Activated naive CD4-positive, alpha-beta T cell (primary cell): ENCODE measurements around the gene AQP12A.
"Not testable (repeated sequence)": the region's sequence is repeated elsewhere in the genome, so short reads cannot be mapped to it uniquely, and the experiment has no call there.

Experiments
- DNase-seq, 4 experiments: peaks; one replicate each; lab custom pipeline; 2025; lab: John Stamatoyannopoulos, UW

Gene AQP12A

DNA sequence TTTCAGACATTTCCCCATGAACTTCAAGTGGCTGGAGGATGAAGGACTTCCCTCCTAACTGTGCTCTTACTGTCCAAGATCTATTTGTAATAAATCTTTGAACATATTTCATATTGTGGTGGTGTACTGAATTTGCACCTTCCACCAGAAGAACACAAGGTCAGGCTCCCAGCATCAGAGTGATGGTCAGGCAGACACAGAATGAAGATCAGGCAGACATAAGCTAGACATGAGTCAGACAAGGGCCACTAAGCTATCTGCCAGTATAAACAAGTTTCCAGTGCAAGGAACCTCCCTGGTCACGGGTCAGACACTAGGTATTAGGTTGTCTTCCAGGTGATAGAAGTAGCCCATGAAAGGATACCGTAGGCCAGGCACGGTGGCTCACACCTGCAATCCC lies 29.0 kb upstream of the AQP12A start:
- DNase-seq = no peak

DNA sequence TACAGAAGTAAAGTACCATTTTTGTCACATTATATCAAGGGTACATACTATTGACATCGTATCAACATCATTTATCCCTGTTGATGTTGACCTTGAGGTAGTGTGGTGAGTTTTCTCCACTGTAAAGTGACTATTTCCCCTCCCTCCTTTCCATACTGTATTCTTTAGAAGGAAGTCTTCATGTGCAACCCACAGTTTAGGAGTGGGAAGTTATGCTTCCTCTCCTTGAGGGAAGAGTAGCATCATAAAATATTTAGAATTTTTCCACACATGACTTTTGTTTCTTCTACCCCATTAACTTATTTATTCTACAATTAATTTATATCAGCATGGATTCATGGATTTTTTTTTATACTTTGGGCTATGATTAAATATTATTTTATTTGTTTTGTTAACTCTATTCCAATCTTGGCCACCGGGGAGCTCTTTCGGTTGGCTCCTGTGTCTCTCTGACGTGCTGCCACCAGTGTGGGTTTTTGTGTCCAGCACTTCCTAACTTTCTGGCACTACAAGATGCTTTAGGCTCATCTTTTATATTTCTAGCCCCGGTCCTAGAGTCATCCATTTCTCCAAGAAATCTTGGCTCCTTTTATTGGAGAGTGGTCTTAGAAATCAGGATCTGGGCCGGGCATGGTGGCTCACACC lies 28.0 kb upstream of the AQP12A start:
- no peak for DNase-seq

- DNase-seq = no peak
These were observed 27.0 kb upstream of the AQP12A start for GRCh38 chr2:240664622-240665021.

GRCh38 chr2:240670402-240670801 lies 21.3 kb upstream of the AQP12A start:
- DNase-seq = no peak

DNA sequence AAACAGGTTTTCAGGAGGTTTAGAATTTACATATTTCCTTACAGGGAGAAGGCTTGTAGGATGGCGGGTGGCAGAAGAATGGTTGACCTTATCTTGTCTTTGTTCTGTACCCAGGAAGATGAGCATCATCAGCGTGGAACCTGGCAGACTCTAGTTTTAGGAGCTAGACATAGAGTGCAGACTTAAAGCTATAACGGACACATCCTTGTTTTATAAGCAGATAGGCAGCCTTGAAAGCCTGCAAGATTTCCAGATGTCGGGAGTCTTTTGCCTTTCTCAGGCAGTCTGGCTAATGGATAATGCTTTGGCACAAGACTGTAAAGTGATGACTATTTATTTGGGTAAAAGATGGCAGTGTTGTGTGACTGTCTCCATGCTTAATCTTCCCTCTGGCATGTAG lies 20.7 kb upstream of the AQP12A start:
- no peak for DNase-seq

DNA sequence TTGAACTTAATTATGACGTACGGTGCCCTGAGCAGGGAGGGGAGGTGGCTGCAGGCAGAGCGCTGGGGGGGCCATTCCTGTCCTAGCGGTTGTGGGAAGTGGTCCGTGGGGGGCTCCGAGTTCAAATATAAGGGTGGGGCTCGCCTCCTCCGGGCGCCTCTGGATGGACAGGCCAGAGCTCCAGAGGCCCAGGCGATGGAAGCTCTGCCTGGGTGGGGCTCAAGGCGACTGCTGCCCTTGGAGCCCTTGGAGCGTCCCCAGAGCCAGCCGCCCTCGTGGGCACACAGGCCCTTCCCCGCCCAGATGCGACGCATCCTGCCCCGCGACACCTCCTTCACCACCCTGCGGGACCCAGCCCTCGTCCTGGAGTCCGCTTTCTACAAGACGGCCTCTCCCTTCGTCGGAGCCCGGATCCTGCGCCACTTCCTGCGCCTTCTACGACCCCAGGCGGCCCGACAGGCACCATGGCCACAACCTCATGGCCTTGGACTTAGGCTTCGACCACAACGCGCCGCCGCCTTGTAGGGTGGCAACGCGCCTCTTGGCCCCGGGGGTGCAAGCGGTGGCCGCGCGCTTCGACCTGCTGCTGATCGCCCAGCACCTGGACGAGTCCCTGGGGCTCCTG lies 19.5 kb upstream of the AQP12A start:
- DNase-seq = no peak

DNA sequence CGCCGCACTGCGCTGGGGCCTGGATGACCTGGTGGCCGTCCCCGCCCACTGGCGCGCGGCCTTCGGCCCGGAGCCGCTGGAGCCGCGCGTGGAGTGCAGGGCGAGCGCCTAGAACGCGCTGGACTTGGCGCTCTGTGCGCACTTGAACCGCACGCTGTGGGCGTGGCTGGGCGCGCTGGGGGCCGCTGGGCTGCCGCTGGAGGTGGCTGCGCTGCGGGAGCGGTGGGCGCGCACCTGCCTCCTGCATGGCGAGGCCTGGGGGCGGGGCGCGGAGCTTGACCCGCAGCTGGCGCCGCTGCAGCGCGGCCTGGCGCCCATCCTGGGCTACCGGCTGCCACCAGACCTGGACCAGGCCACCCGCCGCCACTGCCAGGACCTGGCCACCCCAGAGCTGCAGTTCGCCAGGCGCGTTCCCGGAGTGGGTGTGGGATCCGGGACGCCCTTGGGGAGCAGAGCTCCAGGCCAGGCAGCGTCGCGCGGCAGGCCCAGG lies 18.9 kb upstream of the AQP12A start:
- no peak for DNase-seq

DNA sequence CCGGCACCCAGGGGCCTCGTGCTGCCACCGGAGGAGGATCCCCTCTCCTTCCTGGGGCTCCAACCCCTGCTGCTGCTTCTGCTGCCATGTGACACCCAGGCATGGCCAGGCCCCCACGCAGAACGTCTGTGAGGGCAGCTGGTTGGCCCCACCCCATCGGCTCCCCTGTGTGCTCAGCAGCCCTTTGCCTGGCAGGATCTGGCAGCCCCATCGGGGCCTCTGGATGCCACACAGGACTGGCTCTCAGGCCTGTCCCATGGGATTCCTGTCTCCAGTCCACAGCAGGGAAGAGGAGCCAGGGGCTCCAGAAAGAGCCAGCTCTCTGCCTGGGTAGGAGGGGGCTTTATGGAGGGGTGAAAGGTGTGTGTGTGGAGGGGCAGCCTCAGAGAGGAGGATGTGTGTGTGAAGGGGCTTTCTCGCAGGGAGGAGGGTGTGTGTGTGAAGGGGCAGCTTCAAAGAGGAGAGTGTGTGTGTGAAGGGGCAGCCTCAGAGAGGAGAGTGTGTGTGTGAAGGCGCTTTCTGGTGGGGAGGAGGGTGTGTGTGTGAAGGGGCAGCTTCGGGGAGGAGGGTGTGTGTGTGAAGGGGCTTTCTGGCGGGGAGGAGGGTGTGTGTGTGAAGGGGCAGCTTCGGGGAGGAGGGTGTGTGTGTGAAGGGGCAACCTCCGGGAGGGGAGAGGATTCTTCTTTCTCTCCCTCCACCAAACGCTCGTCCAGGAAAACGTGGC lies 17.0 kb upstream of the AQP12A start:
- not testable (repeated sequence) for DNase-seq

- DNase-seq = not testable (repeated sequence)
These were observed 16.3 kb upstream of the AQP12A start for GRCh38 chr2:240675345-240675744.

DNA sequence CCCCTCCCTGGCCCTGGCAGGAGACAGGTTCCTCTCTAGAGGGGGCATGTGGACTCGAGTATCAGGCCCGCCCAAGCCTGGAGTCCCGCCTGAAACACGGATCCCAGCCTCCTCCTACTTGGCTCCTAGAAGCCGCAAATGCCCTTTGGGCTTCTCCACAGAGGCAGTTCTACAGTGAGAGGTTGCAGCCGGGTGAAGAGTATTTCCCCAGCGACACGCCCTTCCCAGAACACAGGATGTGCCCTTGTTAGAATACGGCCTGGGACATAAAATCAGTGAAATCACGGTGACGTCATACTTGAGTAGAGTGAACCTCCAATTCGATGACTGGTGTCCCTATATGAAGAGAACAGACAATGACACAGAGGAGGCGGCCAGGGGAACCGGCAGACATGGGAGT lies 13.6 kb upstream of the AQP12A start:
- DNase-seq = not testable (repeated sequence)

- DNase-seq = not testable (repeated sequence)
These were observed 12.8 kb upstream of the AQP12A start for GRCh38 chr2:240678909-240679308.

DNA sequence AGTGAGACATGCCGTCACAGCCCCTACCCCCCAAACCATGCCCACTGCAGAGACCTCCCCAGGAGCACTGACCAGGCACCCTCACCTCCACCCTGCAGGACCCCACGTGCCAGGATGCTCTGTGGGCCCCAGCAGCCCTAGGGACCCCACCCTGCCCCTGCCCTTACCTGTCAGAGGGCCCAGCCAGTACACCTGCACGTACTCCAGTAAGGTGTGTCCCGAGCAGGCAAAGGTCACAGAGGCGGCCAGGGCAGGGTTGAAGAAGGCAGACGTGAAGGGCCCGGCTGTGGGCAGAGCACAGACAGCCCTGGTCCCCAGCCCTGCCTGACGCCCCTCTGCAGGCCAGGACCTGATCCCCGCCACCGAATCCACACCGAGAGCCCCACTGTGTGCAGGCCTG lies 11.5 kb upstream of the AQP12A start:
- DNase-seq = not testable (repeated sequence)

DNA sequence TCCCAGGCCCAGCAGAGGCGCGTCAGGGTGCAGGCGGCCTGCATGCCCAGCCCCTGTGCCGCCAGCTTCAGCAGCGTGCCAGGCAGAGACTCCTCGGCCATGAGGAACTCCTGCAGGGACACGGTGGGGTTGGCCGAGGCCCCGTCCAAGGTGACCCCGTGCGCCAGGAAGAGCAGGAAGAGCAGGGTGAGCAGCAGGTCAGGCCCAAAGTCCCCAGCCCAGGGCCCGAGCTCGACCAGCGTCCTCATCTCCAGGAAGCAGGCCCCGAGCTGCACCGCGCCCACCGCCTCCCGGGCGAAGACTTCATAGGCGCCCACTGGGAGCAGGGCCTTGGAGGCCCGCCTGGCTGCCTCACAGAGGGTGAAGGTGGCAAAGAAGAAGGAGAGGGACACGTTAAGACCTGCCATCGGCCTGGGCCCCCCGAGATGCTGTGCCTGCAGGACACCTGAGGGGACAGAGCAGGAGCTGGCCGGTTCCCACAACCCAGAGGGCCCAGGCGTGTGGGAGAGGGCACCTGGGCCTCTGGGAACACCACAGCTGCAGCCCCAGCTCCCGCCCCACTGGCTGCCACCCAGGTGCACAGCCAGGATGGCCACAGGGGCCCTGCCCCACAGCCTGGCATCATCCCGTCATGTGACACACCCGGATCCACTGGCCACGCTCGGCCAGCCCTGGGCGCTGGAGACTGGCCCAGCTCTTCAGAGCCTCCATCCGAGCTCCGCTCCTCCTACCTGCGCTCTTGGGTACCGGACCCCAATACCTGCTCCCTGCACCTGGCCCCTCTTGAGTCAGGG lies 9.0 kb upstream of the AQP12A start, which contains the start of gene AQP12B:
TSS of gene AQP12B (minus strand) at position 455 of the 794 bp plus-strand sequence. CDS start at position 407, 48 bp downstream.
- DNase-seq = not testable (repeated sequence)

GRCh38 chr2:240683329-240683979 lies 8.2 kb upstream of the AQP12A start:
- DNase-seq = not testable (repeated sequence)

DNA sequence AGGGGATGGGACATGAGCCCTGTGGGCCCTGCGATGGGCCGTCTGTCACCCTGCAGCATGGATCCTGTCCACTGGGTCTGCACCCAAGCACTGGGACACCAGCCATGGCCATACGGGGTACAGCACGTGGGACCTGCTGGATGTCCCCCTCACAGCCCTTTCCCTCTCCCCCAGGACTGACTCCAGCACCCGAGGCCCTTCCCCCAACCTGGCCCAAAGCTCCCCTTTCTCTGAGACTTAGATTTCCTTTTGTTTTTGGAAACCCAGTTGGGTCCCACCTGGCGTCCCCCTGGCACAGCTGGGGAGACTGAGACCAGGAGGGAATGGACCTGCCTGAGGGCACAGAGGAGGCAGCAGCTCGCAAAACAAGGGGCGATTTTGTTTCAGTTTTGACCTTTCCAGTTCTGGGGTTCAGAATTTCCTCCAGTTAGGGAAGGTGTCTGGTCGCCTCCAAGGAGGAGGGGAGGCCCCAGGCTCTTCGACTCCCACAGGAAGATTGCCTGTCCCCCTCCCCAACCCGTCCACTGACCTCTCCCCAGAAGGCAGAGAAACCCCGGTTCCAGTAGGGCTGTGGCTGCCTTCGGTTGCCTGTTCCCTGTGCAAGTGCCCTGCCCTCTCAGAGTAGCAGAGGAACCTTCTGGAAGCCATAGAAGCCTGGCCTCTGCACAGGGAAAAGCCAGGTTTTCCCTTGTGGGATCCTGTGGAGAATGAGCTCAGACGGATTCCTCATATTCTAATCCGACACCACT lies 7.5 kb upstream of the AQP12A start:
- DNase-seq = not testable (repeated sequence)

- no peak for DNase-seq
These were observed 5.8 kb upstream of the AQP12A start for GRCh38 chr2:240685771-240686371.

DNA sequence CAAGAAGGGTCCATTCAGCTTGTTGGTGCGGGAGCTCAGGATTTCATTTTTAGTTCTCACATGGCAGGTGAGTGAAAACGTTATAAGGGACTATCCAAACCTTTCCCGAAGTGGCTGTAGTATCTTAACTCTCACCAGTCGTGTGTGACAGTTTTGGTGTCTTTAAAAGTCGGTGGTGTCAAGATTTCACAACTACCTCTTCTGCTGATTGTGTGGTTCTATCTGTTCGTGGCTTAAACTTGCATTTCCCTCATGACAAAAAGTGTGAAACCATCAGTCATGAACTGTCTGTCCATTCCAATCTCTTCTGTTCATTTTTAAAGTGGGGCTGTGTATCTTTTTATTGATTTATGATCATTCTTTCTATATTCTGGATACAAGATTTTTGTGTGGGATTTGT lies 5.2 kb upstream of the AQP12A start:
- DNase-seq = no peak

DNA sequence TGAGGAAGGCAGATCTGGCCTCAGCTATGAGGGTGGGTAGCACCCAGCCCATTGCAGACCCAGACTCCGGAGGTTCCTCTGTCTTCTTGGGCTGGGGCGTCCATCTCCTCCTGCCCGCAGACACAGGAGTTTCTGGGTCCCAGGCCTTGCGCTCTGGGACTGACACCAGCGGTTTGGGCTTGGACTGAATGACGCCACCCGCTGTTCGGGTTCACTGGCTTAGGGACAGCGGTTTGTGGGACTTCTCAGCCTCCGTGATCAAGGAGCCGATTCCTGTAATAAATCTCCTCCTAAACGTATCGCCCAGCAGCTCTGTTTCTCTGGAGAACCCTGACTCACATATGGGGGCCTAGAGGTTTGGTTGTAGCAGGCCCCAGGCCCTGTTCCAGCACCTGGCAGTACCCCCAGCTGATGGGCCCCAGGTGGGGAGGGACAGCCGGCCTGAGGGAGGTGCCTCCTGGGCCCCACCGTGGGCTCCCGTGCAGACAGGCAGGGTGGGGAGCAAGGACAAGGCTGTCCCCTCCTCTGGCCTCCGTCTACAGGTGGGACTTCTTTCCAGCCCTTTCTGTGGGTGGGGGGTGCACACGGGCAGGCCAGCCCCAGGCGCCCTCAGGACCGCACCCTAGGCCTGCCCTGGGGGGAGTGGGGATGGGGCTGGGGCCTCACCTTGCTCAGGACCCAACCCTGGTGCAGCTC lies 4.5 kb upstream of the AQP12A start:
- DNase-seq = no peak

DNA sequence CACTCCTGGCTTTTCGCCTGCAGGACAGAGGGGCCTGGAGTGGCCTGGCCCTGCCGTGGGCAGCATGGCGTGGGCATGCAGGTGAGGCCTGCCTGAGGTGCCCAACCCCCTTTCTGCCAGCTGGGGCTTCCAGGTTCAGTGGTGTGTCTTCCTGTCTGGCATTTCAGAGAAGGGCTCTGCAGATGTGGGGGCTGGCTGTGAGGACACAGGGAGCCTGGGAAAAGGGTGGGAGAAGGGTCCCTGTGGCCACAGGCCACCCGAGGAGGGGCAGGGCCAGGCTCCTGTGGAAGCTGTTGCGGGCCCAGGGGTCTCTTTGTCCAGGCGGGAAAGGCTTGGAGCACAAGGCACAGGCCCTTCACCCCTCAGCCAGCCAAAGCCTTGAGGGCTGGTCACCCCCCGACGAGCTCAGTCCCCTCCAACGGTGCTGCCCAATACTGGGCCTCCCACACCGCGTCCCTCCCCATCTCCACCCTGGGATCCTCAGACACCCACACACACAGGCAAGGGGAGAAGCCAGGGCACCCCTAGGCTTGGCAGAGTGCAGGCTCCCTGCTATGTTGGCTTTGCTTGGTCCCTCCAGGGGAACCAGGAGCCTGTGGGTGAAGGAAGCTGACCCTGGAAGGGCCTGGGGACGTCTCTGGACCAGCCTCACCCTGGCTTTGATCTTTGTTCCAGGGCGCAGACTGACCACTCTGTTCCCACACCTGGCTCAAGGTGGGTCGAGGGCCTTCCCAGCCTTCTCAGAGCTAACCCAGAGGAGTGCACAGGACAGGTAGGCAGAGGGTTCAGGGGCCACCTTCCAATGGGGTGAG lies 3.7 kb upstream of the AQP12A start:
- no peak for DNase-seq
